Epithelial cell of alveolus of lung (primary cell): ENCODE data around the gene UBTF. TPM values are rescaled to one million over a fixed set of nuclear protein-coding genes. Genes with fewer than 3 reads are reported as not detected.

Experiments used
- total RNA-seq: library from RNA; depleted of rRNA; stranded (reverse); fragments of >200 nt; gene quantifications from 2 replicates; pipeline ENCODE4 v1.2.1, GENCODE V29; 2015

The UBTF gene
- total RNA-seq = 39.6 and 57.1 TPM in 2 replicates

DNA sequence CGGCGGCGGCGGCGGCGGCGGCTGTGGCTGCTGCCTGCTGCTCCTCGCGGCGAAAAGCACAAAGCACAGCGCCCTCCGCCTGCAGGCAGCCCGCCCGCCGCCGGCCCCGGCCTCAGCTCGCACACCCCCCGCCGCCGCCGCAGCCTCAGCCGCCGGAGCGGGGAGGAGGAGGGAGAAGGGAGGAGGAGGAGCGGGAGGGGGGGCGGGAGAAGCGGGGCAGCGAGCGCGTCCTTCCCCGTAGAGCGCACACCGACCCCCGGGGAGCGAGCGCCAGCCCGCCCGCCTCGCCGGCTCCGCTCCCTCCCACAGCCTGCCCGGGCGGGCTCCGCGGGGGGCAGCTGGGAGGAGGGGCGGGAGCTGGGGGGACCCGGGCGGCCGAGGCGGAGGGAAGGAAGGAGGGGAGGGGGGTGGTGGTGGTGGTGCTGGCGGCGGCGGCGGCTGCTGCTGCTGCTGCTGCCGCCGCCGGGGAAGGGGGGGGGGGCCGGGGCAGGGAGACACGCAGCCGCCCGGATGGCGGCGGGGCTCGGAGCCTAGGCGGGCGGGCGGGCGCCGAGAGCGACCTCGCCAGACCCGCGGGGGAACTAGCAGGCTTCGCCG, at the start of gene UBTF:
TSS of gene UBTF (minus strand) at position 60 of the 597 bp plus-strand sequence. CDS start 1,446 bp downstream, outside the sequence.

GRCh38 chr17:44267818-44268490, 48.5 kb upstream of the UBTF start, which contains the start of gene SLC4A1:
Gene SLC4A1 (minus strand): TSS chr17:44268135. CDS start chr17:44262866, 5,269 bp downstream.

GRCh38 chr17:44199553-44200477, 19.7 kb downstream of the UBTF start, which contains the start of gene ATXN7L3:
Gene ATXN7L3 (minus strand): TSS chr17:44199884. CDS start chr17:44198070, 1,814 bp downstream.

GRCh38 chr17:44186307-44187130, 33.0 kb downstream of the UBTF start, which contains the start of gene TMUB2:
Gene TMUB2 (plus strand): TSS chr17:44186972. CDS start chr17:44187709, 737 bp downstream.

GRCh38 chr17:44170499-44171201, 48.8 kb downstream of the UBTF start, which contains the start of gene ASB16:
Gene ASB16 (plus strand): TSS chr17:44170704. CDS start chr17:44170790, 86 bp downstream.

Other genes with a start within 250 kb of the UBTF start
- gene NAGS, start 215.1 kb downstream of the UBTF start, total RNA-seq = 7.5 and 13.6 TPM in 2 replicates
- 46.8 and 92.9 TPM in 2 replicates for gene TMEM101, start 204.7 kb downstream of the UBTF start, total RNA-seq
- 42.1 and 53.5 TPM in 2 replicates for gene LSM12, start 153.0 kb downstream of the UBTF start, total RNA-seq
- 51.4 and 68.9 TPM in 2 replicates for gene G6PC3, start 148.9 kb downstream of the UBTF start, total RNA-seq
- gene HDAC5, start 96.0 kb downstream of the UBTF start, total RNA-seq = 19.8 and 46.3 TPM in 2 replicates
- 4.9 and 7.6 TPM in 2 replicates for gene HROB, start 77.7 kb downstream of the UBTF start, total RNA-seq
- gene ASB16, start 49.0 kb downstream of the UBTF start, total RNA-seq = not detected in 2 replicates
- gene TMUB2, start 32.7 kb downstream of the UBTF start, total RNA-seq = 20.0 and 32.7 TPM in 2 replicates
- gene ATXN7L3, start 19.8 kb downstream of the UBTF start, total RNA-seq = 51.7 and 55.6 TPM in 2 replicates
- gene SLC4A1, start 48.5 kb upstream of the UBTF start, total RNA-seq = not detected in 2 replicates
- not detected in 2 replicates for gene RUNDC3A, start 88.9 kb upstream of the UBTF start, total RNA-seq
- 74.3 and 86.6 TPM in 2 replicates for gene SLC25A39, start 105.1 kb upstream of the UBTF start, total RNA-seq
- gene GRN, start 125.6 kb upstream of the UBTF start, total RNA-seq = 345 and 607 TPM in 2 replicates
- 7.9 and 23.6 TPM in 2 replicates for gene FAM171A2, start 144.2 kb upstream of the UBTF start, total RNA-seq
- gene ITGA2B, start 170.0 kb upstream of the UBTF start, total RNA-seq = under 0.01 and 0.56 TPM in 2 replicates